H9 (cell line): ENCODE results near the gene GRAP2. TPM values are rescaled to one million over a fixed set of nuclear protein-coding genes. Genes with fewer than 3 reads are reported as not detected.

ENCODE experiments used
- DNase-seq: peaks from one replicate; pipeline ENCODE4 v3.0.0-alpha.2; 2017
- H2AFZ ChIP-seq: one replicate; pipeline ENCODE4 v1.6.1; 2013; ENCODE audit warnings: mild to moderate bottlenecking, low read length, control low read depth, moderate library complexity
- H2AK5ac ChIP-seq: 2 replicates; pipeline ENCODE4 v1.6.1; 2013; ENCODE audit warnings: low read length, control low read depth, mixed read lengths; ENCODE audit not compliant: insufficient read length
- H2BK120ac ChIP-seq: one replicate; pipeline ENCODE4 v1.6.1; 2013; ENCODE audit warnings: low read depth, mild to moderate bottlenecking, low read length, control low read depth, inconsistent platforms; ENCODE audit not compliant: poor library complexity, severe bottlenecking
- H2BK12ac ChIP-seq: 2 replicates; pipeline ENCODE4 v1.6.1; 2013; ENCODE audit warnings: low read length, control low read depth, mixed read lengths, low read depth; ENCODE audit not compliant: insufficient read length
- H2BK15ac ChIP-seq: 2 replicates; pipeline ENCODE4 v1.6.1; 2013; ENCODE audit warnings: low read depth, low read length, control low read depth
- H2BK20ac ChIP-seq: one replicate; pipeline ENCODE4 v1.6.1; 2013; ENCODE audit warnings: low read depth, mild to moderate bottlenecking, low read length, control low read depth, inconsistent platforms; ENCODE audit not compliant: poor library complexity, severe bottlenecking
- H2BK5ac ChIP-seq: 2 replicates; pipeline ENCODE4 v1.6.1; 2013; ENCODE audit warnings: low read length, control low read depth, mixed read lengths; ENCODE audit not compliant: insufficient read length
- H3K14ac ChIP-seq: 2 replicates; pipeline ENCODE4 v1.6.1; 2013; ENCODE audit warnings: low read length, control low read depth; ENCODE audit not compliant: insufficient read depth
- H3K18ac ChIP-seq: 2 replicates; pipeline ENCODE4 v1.6.1; 2013; ENCODE audit warnings: low read depth, mild to moderate bottlenecking, mixed read lengths, low read length, control low read depth; ENCODE audit not compliant: insufficient read length
- H3K23ac ChIP-seq: 2 replicates; pipeline ENCODE4 v1.6.1; 2013; ENCODE audit warnings: low read length, control low read depth, mixed read lengths, low read depth; ENCODE audit not compliant: insufficient read length
- H3K23me2 ChIP-seq: 2 replicates; pipeline ENCODE4 v1.6.1; 2013; ENCODE audit warnings: low read depth, mild to moderate bottlenecking, mixed read lengths, low read length, control low read depth; ENCODE audit not compliant: insufficient read length, poor library complexity, severe bottlenecking
- H3K27ac ChIP-seq: 2 replicates; pipeline ENCODE4 v1.5.1; 2013; ENCODE audit warnings: low read length, control low read depth, mixed read lengths, low read depth; ENCODE audit not compliant: insufficient read length
- H3K27me3 ChIP-seq: 2 replicates; pipeline ENCODE4 v1.6.1; 2013; ENCODE audit warnings: low read length, control low read depth, inconsistent platforms; ENCODE audit not compliant: insufficient read depth
- H3K4ac ChIP-seq: 2 replicates; pipeline ENCODE4 v1.6.1; 2013; ENCODE audit warnings: low read depth, mild to moderate bottlenecking, control low read depth, inconsistent platforms, low read length, moderate library complexity
- H3K4me1 ChIP-seq: 2 replicates; pipeline ENCODE4 v1.6.1; 2013; ENCODE audit warnings: low read length, control low read depth, inconsistent platforms; ENCODE audit not compliant: insufficient read depth
- H3K4me2 ChIP-seq: 2 replicates; pipeline ENCODE4 v1.6.1; 2013; ENCODE audit warnings: low read length, control low read depth, mixed read lengths; ENCODE audit not compliant: insufficient read length, insufficient read depth
- H3K56ac ChIP-seq: 2 replicates; pipeline ENCODE4 v1.6.1; 2013; ENCODE audit warnings: low read depth, mild to moderate bottlenecking, mixed read lengths, low read length, control low read depth; ENCODE audit not compliant: insufficient read length
- H3K79me1 ChIP-seq: 2 replicates; pipeline ENCODE4 v1.6.1; 2013; ENCODE audit warnings: low read depth, mild to moderate bottlenecking, moderate library complexity, low read length, control low read depth, inconsistent platforms; ENCODE audit not compliant: insufficient read depth, poor library complexity, severe bottlenecking
- H3K79me2 ChIP-seq: 2 replicates; pipeline ENCODE4 v1.6.1; 2013; ENCODE audit warnings: low read length, control low read depth, inconsistent platforms; ENCODE audit not compliant: insufficient read depth
- H3K9ac ChIP-seq: 2 replicates; pipeline ENCODE4 v1.6.1; 2013; ENCODE audit warnings: low read length, control low read depth, mixed read lengths; ENCODE audit not compliant: insufficient read length; ENCODE audit errors: extremely low read depth
- H3K9me3 ChIP-seq: one replicate; pipeline ENCODE4 v1.6.1; 2013; ENCODE audit warnings: low read depth, low read length, inconsistent platforms; ENCODE audit not compliant: control insufficient read depth
- H3T11ph ChIP-seq: one replicate; pipeline ENCODE4 v1.6.1; 2013; ENCODE audit warnings: mild to moderate bottlenecking, low read length, control low read depth, inconsistent platforms
- H4K20me1 ChIP-seq: one replicate; pipeline ENCODE4 v1.6.1; 2013; ENCODE audit not compliant: control insufficient read depth, insufficient read length, insufficient read depth
- H4K5ac ChIP-seq: 2 replicates; pipeline ENCODE4 v1.6.1; 2013; ENCODE audit warnings: low read depth, mild to moderate bottlenecking, mixed read lengths, low read length, control low read depth; ENCODE audit not compliant: insufficient read length
- H4K8ac ChIP-seq: replicated peaks from 2 replicates; pipeline ENCODE4 v1.6.1; 2013; ENCODE audit warnings: low read length, control low read depth, mixed read lengths, low read depth; ENCODE audit not compliant: insufficient read length
- H4K91ac ChIP-seq: 2 replicates; pipeline ENCODE4 v1.6.1; 2013; ENCODE audit warnings: low read depth, mild to moderate bottlenecking, moderate library complexity, mixed read lengths, low read length, control low read depth; ENCODE audit not compliant: insufficient read length
- H3K27ac Mint-ChIP-seq, 3 experiments: 2 replicates in 2 of 3; 3 replicates in 1 of 3; pipeline ENCODE4 v1.8.0; 2020 to 2021; ENCODE audit warnings: mixed read lengths in 3 of 3, mild to moderate bottlenecking in 1 of 3, moderate library complexity in 1 of 3
- H3K27me3 Mint-ChIP-seq: 2 replicates; pipeline ENCODE4 v1.8.0; 2021; ENCODE audit warnings: low read depth, mild to moderate bottlenecking, moderate library complexity, mixed read lengths
- H3K36me3 Mint-ChIP-seq, 3 experiments: 2 replicates in 2 of 3; 3 replicates in 1 of 3; pipeline ENCODE4 v1.8.0; 2020 to 2021; ENCODE audit warnings: low read depth in 3 of 3, mixed read lengths in 3 of 3; ENCODE audit not compliant: insufficient read depth in 1 of 3
- H3K4me1 Mint-ChIP-seq, 2 experiments: 2 replicates each; pipeline ENCODE4 v1.8.0; 2020; ENCODE audit warnings: mixed read lengths in 2 of 2
- H3K4me3 Mint-ChIP-seq, 2 experiments: 2 replicates in 1 of 2; 3 replicates in 1 of 2; pipeline ENCODE4 v1.8.0; 2020 to 2021; ENCODE audit warnings: mild to moderate bottlenecking in 2 of 2, mixed read lengths in 2 of 2, moderate library complexity in 1 of 2
- H3K9me3 Mint-ChIP-seq, 2 experiments: 2 replicates in 1 of 2; 3 replicates in 1 of 2; pipeline ENCODE4 v1.8.0; 2020; ENCODE audit warnings: mild to moderate bottlenecking in 2 of 2, mixed read lengths in 2 of 2, moderate library complexity in 1 of 2
- WGBS: extraction: QIAGEN DNeasy Blood & Tissue Kit; methylation state at CpG from one replicate; pipeline ENCODE4 v1.1.7; 2013; ENCODE audit warnings: missing lambda C conversion rate, low lambda C conversion rate, mixed read lengths; ENCODE audit not compliant: insufficient read length; ENCODE audit errors: extremely low coverage; 5-methylcytosine and 5-hydroxymethylcytosine counted together
- total RNA-seq: library from RNA; stranded (reverse); gene quantifications from 2 replicates; pipeline ENCODE4 v1.2.1, GENCODE V29; 2021
- TF ChIP-seq, protein P1 (sequence below): fragments of 200-600 bp; sonication (generic); conservative IDR thresholded peaks from 3 replicates; pipeline ENCODE4 v1.8.0; 2021; ENCODE audit warnings: antibody characterized with exemption, mild to moderate bottlenecking

GRAP2 gene
- total RNA-seq, 1 experiment from 2014 or later: not detected

DNA sequence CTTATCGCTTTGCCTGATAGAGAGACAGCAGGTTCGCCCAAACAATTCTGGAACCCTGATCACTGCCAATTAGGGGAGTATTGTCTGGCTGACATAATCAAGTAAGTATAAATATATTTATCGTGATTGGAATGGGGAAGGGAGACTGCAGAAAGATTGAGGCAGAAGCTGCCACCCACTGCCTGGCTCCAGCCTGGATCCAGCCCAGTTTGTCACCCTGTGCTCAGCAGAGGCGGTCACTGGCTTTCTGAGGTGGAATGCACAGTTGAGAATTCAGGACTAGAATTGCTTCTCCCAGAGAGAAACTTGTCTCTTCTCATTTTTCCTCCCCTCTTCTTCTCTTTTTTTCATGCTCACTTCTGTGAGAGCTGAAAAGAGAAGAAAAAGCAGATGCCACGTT lies 25.9 kb downstream of the GRAP2 start:
- Histone ChIP-seq H2BK15ac (no peak overlapping the region), H2AFZ (no peak overlapping the region), H4K91ac (no peak overlapping the region), H2BK12ac (no peak overlapping the region), H3K27me3 (no peaks in the 10 kb centered on the region), H3K14ac (no peak overlapping the region), H3T11ph (no peak overlapping the region), H3K18ac (no peak overlapping the region), H3K4me2 (no peak overlapping the region), H2BK20ac (no peak overlapping the region), H3K9me3 (no peaks in the 10 kb centered on the region), H3K4ac (no peak overlapping the region), H3K4me1 (no peaks in the 10 kb centered on the region; the same call in 1 of the 2 replicates), H3K79me2 (no peaks in the 10 kb centered on the region), H3K23ac (no peak overlapping the region), H3K9ac (no peak overlapping the region), H4K8ac (no peak overlapping the region), H4K5ac (no peak overlapping the region), H4K20me1 (no peaks in the 10 kb centered on the region), H3K56ac (no peak overlapping the region), H2BK5ac (no peak overlapping the region), H2BK120ac (no peak overlapping the region), H3K79me1 (no peaks in the 10 kb centered on the region), H3K27ac (no peak overlapping the region), H2AK5ac (no peak overlapping the region), H3K23me2 (no peaks in the 10 kb centered on the region)
- no peak for DNase-seq
- no CpG with 5 or more reads among the region's 5 CpGs for WGBS
- peaks cover 8% of the 10 kb centered on the region for H3K27me3 Mint-ChIP-seq
- peaks cover 8 to 11% of the 10 kb centered on the region in 2 experiments; a peak in 3 of 4 replicates for H3K4me1 Mint-ChIP-seq
- no peaks in the 10 kb centered on the region for H3K9me3 Mint-ChIP-seq
- no peak overlapping the region for H3K4me3 Mint-ChIP-seq
- no peaks in the 10 kb centered on the region for H3K36me3 Mint-ChIP-seq
- no peak overlapping the region for H3K27ac Mint-ChIP-seq
- TF ChIP-seq, protein P1, sequence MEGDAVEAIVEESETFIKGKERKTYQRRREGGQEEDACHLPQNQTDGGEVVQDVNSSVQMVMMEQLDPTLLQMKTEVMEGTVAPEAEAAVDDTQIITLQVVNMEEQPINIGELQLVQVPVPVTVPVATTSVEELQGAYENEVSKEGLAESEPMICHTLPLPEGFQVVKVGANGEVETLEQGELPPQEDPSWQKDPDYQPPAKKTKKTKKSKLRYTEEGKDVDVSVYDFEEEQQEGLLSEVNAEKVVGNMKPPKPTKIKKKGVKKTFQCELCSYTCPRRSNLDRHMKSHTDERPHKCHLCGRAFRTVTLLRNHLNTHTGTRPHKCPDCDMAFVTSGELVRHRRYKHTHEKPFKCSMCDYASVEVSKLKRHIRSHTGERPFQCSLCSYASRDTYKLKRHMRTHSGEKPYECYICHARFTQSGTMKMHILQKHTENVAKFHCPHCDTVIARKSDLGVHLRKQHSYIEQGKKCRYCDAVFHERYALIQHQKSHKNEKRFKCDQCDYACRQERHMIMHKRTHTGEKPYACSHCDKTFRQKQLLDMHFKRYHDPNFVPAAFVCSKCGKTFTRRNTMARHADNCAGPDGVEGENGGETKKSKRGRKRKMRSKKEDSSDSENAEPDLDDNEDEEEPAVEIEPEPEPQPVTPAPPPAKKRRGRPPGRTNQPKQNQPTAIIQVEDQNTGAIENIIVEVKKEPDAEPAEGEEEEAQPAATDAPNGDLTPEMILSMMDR: no peak
